Activated naive CD4-positive, alpha-beta T cell treated with anti-CD3 and anti-CD28 coated beads, Interleukin-2, amount 50 U/mL, for 72 hours (primary cell): Measurements from ENCODE around the gene MUC2. TPM values are rescaled to one million over a fixed set of nuclear protein-coding genes. Genes with fewer than 3 reads are reported as not detected.

ENCODE experiments used
- ATAC-seq, 2 donors: fragments of 150-1000 bp; cut with Tn5 transposase; 2 replicates each; pipeline ENCODE4 v1.10.0; 2021; ENCODE audit warnings: mild to moderate bottlenecking in 2 of 2, moderate library complexity in 2 of 2
- DNase-seq, 2 donors: peaks; one replicate each; pipeline ENCODE4 v3.0.0; 2021 to 2022; ENCODE audit warnings: low spot score in 2 of 2
- H3K27ac Mint-ChIP-seq, 2 donors: one replicate each; pipeline ENCODE4 v1.8.0; 2022; ENCODE audit warnings: mild to moderate bottlenecking in 2 of 2, mixed read lengths in 2 of 2
- H3K36me3 Mint-ChIP-seq, 2 donors: one replicate each; pipeline ENCODE4 v1.8.0; 2022; ENCODE audit warnings: mixed read lengths in 2 of 2
- H3K9me3 Mint-ChIP-seq, 2 donors: one replicate each; pipeline ENCODE4 v1.8.0; 2022; ENCODE audit warnings: mixed read lengths in 2 of 2
- total RNA-seq, 2 donors: library from RNA; stranded (reverse); gene quantifications; one replicate each; pipeline ENCODE4 v1.2.3, GENCODE V29; 2022

The MUC2 gene
- total RNA-seq, 2 donors from 2014 or later: not detected

DNA sequence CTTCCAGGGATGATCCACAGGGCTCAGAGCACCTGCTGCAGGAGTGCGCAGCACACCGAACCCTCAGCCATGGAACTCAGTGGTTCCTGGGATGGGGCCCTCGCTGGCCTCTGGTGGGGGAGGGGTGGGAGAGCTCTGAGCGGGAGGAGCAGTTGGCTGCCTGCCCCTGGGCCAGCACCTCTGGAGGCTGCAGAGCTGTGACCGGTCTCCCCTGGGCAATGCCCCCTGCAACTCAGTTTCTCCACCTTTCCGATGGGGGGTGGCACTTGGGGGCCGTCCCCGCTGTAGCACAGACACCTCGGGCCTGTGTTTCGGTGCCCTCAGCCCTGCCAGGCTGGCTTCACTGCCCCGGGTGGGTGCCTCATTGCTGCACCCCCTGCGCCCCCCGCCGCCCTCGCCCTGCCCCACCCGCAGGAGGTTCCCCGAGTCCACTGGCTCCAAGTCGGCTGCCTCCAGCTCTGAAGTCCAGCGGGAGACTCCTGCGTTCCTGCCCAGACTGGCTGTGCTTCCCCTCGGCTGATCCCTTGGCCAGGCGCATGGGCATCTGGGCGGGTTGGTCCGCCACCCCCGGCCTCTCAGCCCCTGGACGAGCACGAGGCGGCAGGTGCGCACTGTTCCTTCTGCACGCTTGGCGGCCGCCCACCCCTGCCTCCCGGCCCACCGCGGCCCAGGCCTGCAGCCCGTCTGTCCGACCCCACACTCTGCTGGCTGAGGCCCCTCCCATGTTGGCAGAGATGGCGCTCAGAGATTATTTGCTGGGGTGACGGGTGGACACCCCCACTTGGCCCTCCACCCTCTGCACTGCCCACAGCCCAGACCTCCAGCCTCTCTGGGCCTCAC, 40.0 kb upstream of the MUC2 start:
- DNase-seq: no peak
- ATAC-seq: no peak
- no peaks in the 10 kb centered on the region for H3K36me3 Mint-ChIP-seq
- H3K27ac Mint-ChIP-seq: no peak overlapping the region
- H3K9me3 Mint-ChIP-seq: peaks cover 6 to 8% of the 10 kb centered on the region in 2 donors

- Mint-ChIP-seq H3K36me3 (no peaks in the 10 kb centered on the region), H3K27ac (no peak overlapping the region), H3K9me3 (peaks cover 6 to 8% of the 10 kb centered on the region in 2 donors)
- ATAC-seq: no peak
- DNase-seq: no peak
Measured at GRCh38 chr11:1035577-1036283, 38.9 kb upstream of the MUC2 start.

DNA sequence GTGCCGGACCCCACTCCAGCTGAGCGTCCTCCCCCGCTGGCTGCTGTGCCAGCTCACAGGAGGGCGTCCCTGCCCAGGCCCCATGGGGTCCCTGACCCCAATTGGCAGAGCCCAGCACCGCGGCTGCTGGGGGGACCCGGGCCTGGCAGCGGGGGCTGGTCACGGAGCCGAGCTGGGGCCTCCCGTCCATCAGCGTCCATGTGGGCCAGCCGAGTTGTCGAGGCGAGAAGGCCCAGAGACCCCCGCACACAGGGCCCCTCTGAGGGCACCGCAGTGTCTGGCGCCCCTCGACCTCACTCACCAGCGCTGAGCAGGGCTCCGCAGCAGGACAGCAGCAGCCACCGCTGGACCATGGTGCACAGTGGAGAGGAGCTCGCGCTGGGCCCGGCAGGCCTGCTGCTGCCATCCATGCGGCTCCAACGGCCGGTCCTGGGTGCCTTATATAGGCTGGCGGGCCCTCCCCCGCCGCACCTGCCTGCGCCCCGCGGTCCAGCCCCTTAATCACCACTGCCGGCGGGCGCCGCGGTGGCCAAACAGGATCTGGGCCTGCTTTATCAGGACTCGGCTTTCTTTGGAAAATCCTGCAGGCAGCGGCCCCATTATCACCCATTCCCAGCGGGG, 38.3 kb upstream of the MUC2 start, which contains the start of gene MUC6:
TSS of gene MUC6 (minus strand) at position 416 of the 621 bp plus-strand sequence. CDS start at position 353, 63 bp downstream.
- Mint-ChIP-seq H3K9me3 (peaks cover 6 to 8% of the 10 kb centered on the region in 2 donors), H3K36me3 (no peaks in the 10 kb centered on the region), H3K27ac (no peak within 1 kb of the TSS)
- DNase-seq (no peak), ATAC-seq (no peak)

GRCh38 chr11:1036931-1037330, 37.7 kb upstream of the MUC2 start:
- H3K36me3 Mint-ChIP-seq: no peaks in the 10 kb centered on the region
- no peak overlapping the region for H3K27ac Mint-ChIP-seq
- DNase-seq (no peak), ATAC-seq (no peak)
- H3K9me3 Mint-ChIP-seq: peaks cover 6% of the 10 kb centered on the region in 2 donors

GRCh38 chr11:1037506-1038055, 37.1 kb upstream of the MUC2 start:
- H3K9me3 Mint-ChIP-seq: peaks cover 0 to under 1% of the 10 kb centered on the region in 2 donors
- H3K36me3 Mint-ChIP-seq: no peaks in the 10 kb centered on the region
- DNase-seq: no peak
- no peak for ATAC-seq
- H3K27ac Mint-ChIP-seq: no peak overlapping the region

GRCh38 chr11:1038361-1038760, 36.3 kb upstream of the MUC2 start:
- no peak for DNase-seq
- no peaks in the 10 kb centered on the region for H3K9me3 Mint-ChIP-seq

GRCh38 chr11:1038921-1039320, 35.8 kb upstream of the MUC2 start:
- no peak overlapping the region for H3K27ac Mint-ChIP-seq
- H3K36me3 Mint-ChIP-seq: no peaks in the 10 kb centered on the region
- no peaks in the 10 kb centered on the region for H3K9me3 Mint-ChIP-seq
- no peak for ATAC-seq
- no peak for DNase-seq

More at GRCh38 chr11:1038361-1038760, 36.3 kb upstream of the MUC2 start:
- Mint-ChIP-seq H3K27ac (no peak overlapping the region), H3K36me3 (no peaks in the 10 kb centered on the region)
- no peak for ATAC-seq

DNA sequence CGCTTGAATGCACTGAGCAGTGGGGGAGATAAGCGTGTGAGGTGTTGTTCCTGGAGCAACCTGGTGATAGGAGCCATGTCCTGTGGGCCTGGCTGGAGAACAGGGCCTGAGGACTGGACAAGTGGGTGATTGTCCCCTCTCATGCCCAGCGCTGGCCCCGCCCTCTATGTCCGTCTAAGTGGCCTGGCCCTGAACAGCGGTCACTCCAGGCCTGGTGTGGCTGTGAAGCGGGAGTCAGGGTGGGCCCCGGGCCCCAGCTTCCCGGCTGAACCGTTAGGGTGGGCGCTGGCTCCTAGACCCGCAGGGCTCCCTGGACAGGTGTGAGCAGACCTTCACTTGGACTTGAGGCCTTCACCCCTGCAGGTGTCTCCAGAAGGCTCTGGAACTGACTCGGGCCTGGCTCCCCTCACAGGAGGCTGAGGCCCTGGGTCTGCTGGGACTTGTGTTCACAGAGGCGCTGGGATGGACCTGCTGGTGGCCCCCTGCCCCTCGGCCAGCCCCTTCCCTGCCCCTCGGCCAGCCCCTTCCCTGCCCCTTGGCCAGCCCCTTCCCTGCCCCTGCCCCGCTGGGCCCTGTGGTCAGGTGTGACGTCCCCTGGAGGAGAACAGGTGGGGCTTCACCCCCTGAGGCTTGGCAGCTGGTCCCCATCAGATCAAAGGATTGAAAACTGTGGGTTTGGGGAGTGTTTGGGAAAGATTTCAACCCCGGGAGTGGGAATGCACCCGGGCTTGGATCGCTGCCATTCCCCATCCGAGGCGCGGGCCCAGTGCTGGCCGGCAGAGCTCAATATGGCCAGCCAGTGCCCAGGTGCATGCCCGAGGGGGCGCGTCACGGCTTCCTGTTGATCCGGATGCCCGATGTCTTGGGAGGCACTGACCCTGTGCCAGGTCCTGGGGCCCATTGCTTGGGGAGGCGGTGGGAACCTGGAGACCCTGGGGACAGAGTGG, 34.9 kb upstream of the MUC2 start:
- no peak overlapping the region for H3K27ac Mint-ChIP-seq
- no peaks in the 10 kb centered on the region for H3K36me3 Mint-ChIP-seq
- H3K9me3 Mint-ChIP-seq: no peaks in the 10 kb centered on the region
- no peak for ATAC-seq
- DNase-seq: no peak

DNA sequence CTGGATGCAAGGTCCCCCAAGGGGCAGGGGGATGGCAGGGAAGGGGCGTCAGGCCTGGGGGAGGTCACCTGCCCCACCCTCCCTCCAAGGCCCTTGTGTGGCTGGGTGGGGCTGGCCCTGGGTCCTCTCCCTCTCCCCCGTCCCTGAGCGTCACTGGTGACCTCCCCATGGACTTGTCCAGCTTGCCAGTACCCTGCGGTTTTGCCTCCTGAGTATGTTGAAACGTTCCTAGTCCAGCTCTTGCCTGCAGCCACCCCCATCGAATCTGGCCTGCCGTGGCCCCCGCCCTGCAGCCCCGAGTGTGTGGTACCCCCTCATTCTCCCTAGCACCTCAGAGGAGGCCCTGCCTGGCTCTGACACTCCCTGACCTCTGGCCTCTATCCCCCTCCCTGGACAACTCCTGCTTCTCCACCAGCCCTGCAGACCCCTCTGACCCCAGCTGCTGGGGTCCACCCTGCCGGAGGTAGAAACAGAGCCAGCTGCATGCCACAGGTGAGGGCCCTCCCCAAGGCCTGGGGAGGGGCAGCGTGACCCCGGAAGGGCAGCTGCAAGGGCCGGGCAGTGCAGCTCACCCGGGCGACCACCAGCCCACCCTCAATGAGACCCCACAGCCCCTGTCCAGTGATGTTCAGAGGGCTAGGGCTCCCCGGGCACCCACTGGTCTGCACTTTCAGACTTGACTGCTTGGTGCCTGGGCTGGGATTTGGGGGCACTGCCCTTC, 34.1 kb upstream of the MUC2 start:
- Mint-ChIP-seq H3K9me3 (no peaks in the 10 kb centered on the region), H3K36me3 (no peaks in the 10 kb centered on the region), H3K27ac (no peak overlapping the region)
- no peak for ATAC-seq
- no peak for DNase-seq

DNA sequence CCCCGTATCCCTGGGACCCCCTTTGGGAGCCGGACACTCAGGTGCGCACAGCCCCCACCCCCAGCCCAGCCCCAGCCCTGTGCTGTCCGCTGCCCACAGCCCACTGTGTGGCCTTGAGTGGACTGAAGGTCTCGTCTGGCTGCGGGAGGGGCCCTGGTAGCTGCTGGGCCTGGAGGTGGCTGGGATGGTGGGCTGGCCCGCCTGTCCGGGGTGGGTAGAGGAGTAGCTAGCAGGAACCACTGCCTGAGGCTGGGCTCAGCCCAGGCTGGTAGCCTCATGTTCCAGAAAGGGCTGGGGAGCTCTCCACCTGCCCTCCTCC, 33.6 kb upstream of the MUC2 start:
- ATAC-seq (no peak), DNase-seq (no peak)
- H3K27ac Mint-ChIP-seq: no peak overlapping the region
- H3K9me3 Mint-ChIP-seq: no peaks in the 10 kb centered on the region
- H3K36me3 Mint-ChIP-seq: no peaks in the 10 kb centered on the region

DNA sequence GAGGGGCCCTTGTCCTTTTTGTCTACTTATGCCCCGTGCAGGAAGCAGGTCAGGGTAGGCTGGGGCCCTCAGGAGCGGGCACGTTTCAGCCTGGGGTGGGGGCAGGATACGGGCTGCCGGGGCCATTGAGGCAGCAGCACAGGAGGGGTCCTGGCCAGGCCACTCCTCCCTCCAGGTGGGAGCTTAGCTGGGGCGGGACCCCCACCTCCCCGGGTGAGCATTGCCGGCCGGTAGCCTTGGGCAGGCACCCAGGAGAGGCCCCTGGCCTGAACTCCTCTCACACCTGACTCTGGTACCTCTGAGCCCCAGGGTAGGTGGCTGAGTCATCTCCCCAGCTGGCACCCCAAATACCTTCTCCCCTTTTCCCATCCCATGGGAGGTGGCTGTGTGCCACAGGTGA, 33.2 kb upstream of the MUC2 start:
- no peak for ATAC-seq
- Mint-ChIP-seq H3K36me3 (no peaks in the 10 kb centered on the region), H3K9me3 (no peaks in the 10 kb centered on the region), H3K27ac (no peak overlapping the region)
- DNase-seq: no peak

- Mint-ChIP-seq H3K9me3 (no peaks in the 10 kb centered on the region), H3K36me3 (no peaks in the 10 kb centered on the region), H3K27ac (no peak overlapping the region)
- DNase-seq (no peak), ATAC-seq (no peak)
Measured at GRCh38 chr11:1041936-1042608, 32.6 kb upstream of the MUC2 start.

GRCh38 chr11:1042626-1043562, 31.8 kb upstream of the MUC2 start:
- no peaks in the 10 kb centered on the region for H3K36me3 Mint-ChIP-seq
- no peak overlapping the region for H3K27ac Mint-ChIP-seq
- peak in 1 of 2 donors; percentile 15 for ATAC-seq
- no peaks in the 10 kb centered on the region for H3K9me3 Mint-ChIP-seq
- DNase-seq: no peak

DNA sequence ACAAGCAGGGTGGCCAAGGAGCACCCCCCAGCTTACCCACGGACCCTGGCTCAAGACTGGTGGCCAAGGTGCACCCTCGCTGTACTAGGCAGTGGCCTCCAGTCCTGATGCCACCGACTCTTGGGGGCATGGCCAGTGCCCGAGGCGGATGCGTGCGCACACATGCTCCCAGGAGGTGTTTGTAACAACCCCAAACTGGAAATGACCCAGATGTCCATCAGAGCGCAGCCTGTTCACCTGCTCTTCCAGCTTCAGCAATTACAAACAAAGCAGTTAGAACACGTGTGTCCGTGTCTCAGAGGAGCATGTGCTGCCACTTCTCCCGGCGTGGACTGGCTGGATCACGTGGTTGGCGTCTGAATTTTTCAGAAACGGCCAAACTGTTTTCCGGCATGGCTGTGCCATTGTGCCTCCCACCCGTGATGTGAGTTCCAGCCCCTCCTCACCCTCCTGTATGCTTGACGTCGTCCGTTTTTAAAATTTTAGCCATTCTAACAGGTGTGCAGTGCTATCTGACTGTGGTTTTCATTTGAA, 31.0 kb upstream of the MUC2 start:
- peak in 1 of 2 donors; percentile 13 for ATAC-seq
- DNase-seq: no peak
- Mint-ChIP-seq H3K27ac (no peak overlapping the region), H3K36me3 (no peaks in the 10 kb centered on the region), H3K9me3 (no peaks in the 10 kb centered on the region)
